ENCODE measurements around the gene F10.

- TF ChIP-seq POLR2AphosphoS5 (IDR thresholded peaks at IDR 0.05; ENCODE audit: low read depth) (no peak), CTCF (IDR thresholded peaks at IDR 0.05; ENCODE audit: insufficient read depth, low read length) (no peak)
Measured at GRCh38 chr13:113091891-113092775, 30.5 kb upstream of the F10 start.
